Epidermal melanocyte (primary cell): ENCODE measurements around the gene FILIP1L.
"Not testable (repeated sequence)": the region's sequence is repeated elsewhere in the genome, so short reads cannot be mapped to it uniquely, and the experiment has no call there.

Experiments used
- DNase-seq: peaks from one replicate; pipeline ENCODE4 v3.0.0; 2011; ENCODE audit warnings: low spot score; ENCODE audit not compliant: insufficient read length

The FILIP1L gene

GRCh38 chr3:100099621-100100020, 14.7 kb downstream of the FILIP1L start:
- DNase-seq: no peak

DNA sequence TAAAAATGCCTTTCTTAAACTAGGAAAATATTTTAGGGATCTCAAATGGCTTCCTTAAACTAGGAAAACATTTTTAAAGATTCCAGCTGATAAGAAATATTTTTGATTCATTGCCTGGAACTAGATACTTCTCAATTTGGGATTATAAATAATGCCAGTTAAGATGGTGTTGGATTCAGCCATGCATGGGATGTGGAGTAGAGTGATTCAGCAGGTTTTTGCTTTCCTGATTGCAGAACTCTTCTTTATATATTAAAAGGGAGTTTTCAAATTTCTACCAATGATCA, 15.6 kb downstream of the FILIP1L start:
- DNase-seq: no peak

DNA sequence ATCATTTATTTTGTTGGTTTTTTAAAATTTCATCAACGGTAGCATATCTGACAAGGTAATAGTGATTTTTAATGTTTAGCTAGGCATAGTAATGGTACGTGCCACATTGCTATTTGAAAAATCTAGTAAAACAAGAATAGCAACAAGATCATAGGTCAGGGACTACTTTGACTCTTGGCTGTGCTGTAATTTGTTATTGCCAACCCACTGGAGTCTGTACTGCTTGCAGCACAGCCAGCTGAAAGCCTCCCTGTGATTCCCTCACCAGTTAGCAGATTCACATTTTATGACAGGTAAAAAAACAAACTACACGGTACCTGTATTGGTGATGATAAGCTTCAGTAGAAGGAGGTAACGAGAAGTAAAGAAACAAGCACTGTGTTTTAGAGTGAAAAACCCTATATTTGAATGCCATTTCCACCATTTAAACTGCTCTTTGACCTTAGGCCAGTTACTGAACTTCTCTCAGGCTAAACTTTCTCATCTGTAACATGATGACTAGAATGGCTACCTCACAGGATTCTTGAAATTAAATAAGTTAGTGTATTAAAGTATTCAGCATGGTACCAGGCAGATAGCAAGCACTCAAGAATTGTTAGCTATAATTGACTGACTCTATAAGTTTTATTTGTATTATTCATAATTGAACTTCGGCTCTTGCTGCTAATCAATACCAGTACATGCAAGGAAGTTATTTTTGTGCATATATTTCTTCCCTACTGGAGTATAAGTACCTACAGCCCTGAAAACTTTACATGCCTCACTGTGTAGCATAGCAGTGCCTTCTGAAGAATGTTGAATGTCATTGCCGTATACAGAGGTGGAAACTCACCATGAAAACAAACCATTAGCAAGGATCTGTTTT, 16.1 kb downstream of the FILIP1L start:
- no peak for DNase-seq

DNA sequence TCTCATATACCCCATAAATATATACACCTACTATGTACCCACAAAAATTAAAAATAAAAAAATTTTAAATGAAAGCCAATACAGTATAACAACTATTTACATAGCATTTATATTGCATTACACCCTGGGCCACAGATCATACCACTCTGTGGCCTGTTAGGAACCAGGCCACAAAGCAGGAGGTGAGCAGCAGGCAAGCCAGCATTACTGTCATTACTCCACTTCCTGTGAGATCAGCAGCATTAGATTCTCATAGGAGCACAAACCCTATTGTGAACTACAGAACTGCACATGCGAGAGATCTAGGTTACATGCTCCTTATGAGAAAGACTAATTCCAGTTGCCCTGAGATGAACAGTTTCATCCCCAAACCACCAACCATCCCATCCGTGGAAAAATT, 17.4 kb downstream of the FILIP1L start:
- DNase-seq: no peak

- not testable (repeated sequence) for DNase-seq
Observed at GRCh38 chr3:100096286-100096685, 18.0 kb downstream of the FILIP1L start.

DNA sequence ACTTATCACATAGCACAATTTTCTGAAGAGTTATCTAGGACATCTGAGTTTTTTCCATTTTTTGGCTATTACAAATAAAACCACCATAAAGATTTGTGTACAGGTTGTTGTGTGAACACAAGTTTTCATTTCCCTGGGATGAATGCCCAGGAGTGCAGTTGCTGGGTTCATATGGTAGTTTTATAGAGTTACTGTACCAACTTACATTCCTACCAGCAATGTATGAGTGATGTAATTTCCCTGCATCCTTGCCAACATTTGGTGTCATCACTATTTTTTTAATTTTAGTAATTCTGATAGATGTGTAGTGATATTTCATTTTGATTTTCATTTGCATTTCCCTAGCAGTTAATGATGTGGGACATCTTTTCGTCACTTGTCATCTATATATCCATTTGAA, 20.5 kb downstream of the FILIP1L start:
- DNase-seq: no peak

DNA sequence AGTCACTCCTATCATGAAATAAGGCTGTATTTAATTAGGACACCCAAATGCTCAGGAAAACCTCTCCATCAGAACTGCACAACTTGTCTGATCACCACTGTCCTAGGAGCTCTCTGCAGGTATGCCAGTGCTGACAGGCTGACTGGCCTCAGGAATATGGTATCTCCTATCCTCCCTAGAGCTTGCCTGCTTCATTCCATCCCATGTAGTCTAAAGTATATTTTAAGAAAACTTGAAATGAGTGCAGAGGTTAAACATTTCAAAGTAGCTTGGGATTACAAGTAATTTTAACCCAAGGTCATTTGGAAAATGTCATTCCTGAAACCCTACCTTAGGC, 23.7 kb downstream of the FILIP1L start:
- no peak for DNase-seq

DNA sequence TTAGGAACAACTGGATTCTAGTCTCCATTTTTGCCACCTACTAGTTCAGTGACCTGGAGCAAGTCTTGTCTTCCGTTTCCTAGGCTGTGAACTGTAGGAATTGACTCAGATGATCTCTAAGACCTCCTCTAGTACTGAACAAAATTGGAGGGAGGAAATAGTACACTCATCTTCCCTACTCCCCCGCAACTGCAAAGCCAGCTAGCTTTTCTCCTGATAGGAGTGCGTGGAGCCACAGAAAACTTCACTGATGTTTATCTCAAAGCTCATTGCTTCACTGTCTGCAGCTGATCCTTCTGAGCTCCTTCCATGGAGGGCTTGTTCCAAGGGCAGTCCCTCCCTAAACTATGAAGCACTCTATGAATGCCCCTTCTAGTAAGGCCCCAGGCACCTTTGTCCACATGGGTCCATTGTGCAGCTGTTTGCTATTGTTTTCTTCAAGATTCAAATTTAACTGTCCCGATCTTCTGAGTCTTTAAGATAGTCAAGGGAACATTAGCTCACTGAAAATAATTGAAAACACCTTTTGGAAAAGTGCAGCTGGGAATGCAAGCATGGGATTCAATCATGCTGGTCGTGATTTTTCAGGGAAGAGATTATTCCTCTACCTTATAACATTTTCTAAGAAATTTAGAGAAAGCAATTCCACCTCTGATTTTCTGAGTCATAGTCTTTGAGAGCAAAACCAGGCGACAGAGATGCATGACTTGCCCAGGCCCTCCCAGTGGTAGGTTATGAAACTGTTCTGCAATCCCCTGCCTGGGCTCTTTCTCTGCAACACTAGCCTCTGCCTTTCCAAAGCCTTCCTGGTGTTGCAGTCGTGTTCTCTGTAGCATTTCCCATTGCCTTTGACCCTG, 24.3 kb downstream of the FILIP1L start:
- no peak for DNase-seq

DNA sequence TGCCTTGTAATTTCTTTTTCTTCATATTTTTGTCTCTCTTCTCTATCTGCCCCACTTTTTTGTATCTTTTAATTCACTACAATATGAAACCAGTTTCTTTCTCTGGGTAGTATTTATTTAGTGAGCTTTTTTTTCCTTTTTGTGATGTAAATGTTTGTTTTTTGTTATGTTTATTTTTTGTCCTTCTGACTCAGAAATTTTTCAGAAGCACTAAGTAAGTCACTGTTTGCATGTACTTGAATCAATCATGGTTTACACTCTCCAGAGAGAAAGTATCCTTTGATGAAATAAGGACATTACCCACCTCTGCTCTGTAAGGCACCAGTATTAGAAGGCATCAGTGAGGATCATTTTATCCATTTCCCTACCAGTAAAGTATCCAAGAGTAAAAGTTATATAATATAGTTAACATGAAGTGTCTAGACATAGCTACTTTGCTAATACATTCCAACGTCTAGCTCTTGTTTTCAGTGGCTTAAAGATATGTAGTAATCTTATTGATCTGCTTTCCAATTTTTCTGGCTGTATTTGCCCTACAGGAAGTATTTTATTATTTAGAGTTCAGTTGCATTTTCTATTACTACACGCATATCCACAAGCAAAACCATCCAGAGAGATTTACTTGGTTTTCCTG, 25.4 kb downstream of the FILIP1L start:
- no peak for DNase-seq

DNA sequence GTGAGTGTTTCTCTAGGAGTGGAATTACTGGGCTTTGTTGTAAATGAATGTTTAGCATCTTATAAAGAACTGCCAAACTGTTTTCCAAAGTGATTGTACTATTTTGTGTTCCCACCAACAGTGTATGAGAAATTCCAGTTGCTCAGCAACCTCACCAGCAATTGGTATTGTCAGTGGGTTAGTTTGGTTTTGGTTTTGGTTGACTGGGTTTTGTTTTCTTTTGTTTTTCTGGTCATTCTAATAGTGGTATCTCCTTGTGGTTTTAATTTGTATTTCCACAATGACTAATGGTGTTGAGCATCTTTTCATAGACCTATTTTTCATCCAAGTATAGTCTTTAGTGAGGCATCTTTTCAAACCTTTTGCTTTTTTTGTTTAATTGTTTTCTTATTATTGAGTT, 27.1 kb downstream of the FILIP1L start:
- DNase-seq: no peak

DNA sequence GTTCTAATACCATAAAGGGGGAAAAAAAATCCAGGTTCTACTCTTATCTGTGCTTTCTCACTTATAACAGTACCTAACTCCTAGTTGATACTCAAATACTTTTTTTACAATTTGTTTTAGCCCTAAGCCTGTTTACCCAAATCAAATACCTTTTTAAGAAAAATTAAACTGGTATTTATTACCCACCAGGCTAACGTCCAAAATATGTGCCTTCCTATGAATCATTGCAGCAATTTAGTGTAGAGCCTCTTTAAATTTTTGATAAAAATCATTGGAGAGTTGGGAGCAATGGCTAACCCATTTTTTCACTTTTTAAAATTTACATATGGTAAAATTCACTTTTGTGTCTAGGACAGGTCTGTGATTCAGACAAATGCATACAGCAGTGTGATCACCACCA, 27.9 kb downstream of the FILIP1L start:
- DNase-seq: no peak

- no peak for DNase-seq
Observed at GRCh38 chr3:100084100-100084806, 30.0 kb downstream of the FILIP1L start.

DNA sequence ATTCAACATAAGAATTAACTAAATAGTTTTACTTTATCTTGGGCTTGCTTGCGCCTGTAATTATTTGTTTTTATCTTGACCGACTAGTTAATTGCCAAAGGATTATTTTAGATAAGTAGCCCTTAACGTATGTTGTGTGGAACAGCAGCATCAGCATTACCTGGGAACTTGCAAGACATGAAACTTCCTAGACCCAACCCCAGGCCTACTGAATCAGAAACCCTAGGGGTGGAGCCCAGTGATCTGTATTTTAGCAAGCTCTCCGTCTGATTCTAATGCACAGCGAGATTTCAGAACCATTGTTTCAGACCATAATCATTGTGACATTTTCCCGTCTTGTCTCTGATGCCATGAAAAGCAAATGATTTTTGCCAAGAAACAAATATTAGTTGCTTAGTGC, 31.1 kb downstream of the FILIP1L start:
- no peak for DNase-seq

DNA sequence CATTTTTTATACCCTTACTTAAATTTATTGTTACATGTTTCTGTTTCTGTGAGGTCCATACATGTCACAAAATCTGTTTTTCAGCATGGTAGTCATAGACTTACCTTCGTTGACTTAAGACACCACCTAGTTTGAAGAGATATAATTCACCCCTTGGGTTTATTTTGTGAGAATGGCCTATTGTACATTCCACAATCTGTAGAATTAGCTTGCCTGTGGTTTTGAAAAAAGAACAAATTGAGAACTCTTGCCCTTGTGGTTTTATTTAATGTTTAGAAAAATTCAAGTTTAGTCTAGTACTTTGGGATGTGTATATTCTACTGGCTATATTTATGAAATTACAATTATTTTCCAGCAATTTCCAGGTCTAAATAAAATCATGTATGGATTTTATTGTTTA, 31.6 kb downstream of the FILIP1L start:
- DNase-seq: no peak

DNA sequence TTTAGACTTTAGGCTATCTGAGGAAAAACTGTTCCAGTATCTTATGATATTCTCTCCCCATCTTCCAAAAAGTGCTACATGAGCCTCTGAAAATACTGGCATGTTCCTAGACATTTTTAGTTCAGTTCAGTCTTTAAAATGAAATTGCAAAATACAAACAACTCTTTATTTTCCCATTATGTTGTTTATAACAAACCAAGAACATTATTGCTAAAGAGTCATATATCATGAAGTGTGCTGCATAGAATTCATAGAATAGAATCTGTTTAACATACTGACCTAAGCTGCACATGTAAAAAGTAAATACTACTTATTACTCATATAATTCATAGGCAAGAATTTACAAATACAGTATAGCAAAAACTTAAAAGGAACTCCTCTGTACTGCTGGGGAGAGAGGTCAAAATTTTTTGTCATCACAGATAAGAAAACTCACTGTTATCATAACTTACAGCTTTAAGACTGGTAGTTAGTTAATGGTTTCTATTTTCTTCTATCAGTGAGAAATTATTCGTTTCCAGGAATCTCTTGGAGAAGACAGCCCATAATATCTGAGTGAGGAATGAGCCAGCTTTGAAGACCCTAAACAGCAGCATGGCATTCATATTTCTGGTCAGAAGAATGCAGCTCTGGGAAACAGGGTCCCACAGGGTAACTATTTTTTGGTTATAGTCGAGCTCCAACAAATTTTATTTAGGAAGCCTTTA, 32.2 kb downstream of the FILIP1L start:
- DNase-seq: no peak

GRCh38 chr3:100081311-100081710, 33.0 kb downstream of the FILIP1L start:
- no peak for DNase-seq

GRCh38 chr3:100080573-100080972, 33.7 kb downstream of the FILIP1L start:
- DNase-seq: no peak

- no peak for DNase-seq
Observed at GRCh38 chr3:100079328-100079727, 35.0 kb downstream of the FILIP1L start.

GRCh38 chr3:100076731-100077529, 37.4 kb downstream of the FILIP1L start:
- DNase-seq: no peak
